NCI-H82 treated with DMSO at 0.1 percent for 48 hours (cell line): Measurements from ENCODE around the gene ACY1.

Source experiments
- DNase-seq: peaks from one replicate; lab custom pipeline; 2025; ENCODE audit not compliant: unreplicated experiment; lab: John Stamatoyannopoulos, UW

The ACY1 gene

DNA sequence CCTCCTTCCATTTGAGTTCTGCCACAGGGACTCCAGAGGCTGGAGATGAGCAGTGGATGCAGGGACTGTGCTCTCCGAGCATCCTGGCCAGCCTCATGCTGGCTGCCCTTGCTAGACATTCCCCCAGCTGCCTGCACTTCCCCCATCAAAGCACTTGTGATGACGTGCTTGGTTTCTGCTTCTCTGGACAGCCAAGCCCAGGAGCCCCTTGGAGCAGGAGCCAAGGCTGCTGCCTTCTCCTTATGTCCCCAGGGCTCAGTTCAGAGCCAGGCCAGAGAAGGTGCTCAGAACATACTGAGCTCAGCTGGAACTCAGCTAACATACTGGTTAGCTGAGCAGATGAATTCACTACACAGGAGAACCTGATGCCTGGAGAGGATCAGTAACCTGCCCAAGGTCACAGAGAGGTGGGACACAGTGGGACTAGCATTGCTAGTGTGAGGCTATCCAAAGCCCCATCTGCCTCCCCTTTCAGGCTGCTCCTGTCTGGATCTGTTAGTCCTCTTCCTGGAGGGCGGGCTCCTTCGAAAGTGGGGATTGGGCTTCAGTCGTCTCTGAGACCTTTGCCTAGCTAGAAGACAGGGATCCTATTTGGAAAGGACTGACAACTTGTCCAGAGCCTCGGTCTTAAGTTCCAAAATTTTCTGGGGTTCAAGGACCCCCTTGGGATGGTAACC, 20.3 kb upstream of the ACY1 start:
- peak; percentile 49 for DNase-seq

DNA sequence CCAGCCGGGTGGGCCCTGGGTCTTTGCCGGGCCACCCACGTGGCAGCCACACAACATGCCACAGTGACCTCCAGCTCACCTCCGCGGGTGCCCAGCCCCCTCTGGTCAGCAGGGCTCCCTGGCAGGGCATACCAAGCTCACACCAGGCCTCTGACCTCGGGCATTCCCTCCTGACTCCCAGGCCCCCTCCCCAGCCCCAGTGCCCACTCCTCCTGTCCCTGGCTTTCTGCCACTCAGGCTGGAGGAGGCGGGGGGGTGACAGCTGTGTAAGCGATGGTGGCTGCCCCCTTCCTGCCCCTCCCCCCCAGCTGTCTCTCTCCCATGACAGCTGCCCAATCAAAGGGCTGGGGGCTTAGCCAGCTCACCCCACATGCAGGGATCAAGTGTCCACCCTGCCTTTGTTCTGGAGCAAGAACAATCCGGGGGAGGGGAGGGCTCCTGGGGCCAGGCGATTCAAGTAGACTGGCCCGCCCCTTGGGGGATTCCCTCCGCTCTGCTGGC, 19.3 kb upstream of the ACY1 start:
- DNase-seq = peak; percentile 91

DNA sequence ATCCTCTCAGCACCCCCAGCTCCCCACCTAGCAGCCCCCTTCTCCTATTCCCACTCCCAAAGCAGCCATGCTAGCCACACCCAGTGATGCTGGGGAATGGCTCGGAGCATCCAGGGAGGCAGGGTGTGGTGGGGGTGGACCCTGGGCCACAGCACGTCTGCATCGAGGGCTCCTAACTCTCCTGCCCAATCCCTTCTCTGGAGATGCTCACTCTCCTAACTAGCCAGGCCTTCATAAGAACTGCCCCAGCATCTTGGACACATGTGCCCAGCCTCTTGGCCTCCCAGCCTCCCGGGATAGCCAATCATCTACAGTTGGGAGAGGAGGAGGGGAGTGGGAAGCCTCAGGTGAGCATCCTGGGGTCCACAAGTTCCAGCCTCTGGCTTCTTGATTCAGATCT, 18.8 kb upstream of the ACY1 start:
- DNase-seq = peak; percentile 61

DNA sequence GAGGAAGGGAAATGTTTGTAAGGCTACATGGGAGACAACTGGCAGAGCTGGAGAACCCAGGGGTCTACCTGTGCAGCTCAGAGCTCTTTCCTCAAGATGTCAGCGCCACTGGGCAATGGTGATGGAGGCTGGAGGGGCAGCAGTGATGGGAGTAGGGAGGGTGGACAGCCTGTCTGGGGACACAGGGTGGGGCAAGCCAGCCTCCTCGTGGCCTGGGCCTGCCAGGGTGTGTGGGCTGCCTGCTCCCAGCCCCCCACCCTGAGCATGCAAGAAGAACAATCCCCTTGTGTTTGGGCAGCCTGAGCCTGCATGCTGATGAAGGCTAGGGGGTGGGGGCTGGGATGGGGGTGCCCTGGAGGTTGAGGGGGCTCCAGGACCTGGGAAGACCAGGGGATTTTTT, 17.3 kb upstream of the ACY1 start:
- DNase-seq = no peak

DNA sequence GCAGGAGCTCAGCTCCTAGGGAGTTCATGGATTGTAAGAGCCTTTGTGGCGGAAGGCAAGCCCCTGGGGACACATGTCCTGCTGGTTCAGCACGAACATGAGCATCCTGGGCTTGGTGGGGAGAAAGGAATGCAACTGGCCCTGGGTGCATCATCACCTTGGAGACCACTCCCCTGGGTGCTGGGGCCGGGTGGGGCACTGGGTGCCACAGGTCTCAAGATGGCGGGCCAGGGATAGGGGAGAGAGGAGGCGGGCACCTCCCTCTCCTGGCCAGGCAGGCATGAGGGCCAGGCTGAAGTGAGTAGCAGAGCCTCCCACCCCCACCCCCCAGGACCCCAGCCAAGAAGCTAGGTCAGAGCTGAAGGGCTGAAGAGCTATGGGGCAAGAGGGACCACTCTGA, 16.8 kb upstream of the ACY1 start:
- no peak for DNase-seq

DNA sequence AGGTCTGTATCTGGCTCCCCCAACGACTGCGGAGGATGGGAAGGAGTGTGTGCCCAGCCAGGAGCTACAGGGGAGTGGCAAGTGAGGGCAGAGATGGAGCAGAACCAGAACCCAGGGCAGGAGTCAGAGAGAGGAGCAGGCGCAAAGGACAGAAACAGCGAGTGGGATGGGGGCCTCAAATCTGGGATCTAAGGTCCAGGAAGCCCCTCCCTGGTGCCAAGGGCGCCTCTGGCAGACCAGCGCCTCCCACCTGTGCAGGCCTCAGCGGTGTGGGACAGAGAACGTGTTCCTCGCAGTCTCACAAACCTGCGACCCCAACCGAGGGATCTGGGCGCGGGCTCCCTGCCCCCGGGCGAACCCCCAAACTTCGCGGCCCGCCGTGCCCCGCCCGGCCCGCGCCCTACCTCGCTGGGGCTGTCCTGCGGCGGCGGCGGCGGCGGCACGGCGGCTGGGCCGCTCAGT, 16.4 kb upstream of the ACY1 start:
- DNase-seq = no peak

DNA sequence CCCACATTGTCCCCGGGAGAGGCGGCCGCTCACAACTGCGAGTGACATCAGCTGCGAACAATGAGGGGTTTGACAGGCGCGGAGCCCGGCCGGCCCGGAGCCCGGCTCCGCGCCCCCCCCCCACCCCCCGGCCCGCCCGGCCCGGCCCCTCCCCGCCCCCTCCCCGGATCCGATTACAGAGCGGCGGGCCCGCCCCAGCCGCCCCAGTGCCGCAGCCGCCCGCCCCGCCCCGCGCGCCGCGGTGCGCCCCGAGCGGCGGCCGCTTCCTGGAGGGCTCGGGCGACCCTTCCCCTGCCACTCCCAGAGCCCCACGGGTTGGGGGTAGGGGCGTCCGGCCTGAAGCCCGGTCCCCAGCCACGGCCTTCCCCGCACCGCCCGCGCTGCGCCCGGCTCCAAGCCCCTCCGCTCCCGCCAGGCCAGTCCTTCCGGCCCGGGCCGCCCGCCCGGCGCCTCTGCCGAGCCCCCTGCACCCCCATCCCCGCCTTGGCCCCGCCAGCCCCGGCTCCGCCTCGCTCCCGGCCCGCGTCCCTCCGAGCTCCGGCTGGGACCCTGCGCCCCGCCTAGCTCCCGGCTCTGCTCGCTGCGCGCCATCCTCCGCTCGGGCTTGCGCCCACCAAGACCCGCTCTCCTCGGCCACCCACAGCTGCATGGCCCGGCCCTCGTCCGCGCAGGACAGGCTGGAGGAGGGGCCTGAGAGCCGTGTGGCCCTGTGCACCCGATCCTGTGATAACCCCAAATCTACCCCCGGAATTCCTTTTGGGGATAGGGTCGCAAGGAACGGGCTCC, 15.8 kb upstream of the ACY1 start, which contains the start of gene PCBP4:
Gene PCBP4 (minus strand): TSS at position 71 of the 786 bp plus-strand sequence. CDS start 6,214 bp downstream, outside the sequence.
- no peak for DNase-seq

DNA sequence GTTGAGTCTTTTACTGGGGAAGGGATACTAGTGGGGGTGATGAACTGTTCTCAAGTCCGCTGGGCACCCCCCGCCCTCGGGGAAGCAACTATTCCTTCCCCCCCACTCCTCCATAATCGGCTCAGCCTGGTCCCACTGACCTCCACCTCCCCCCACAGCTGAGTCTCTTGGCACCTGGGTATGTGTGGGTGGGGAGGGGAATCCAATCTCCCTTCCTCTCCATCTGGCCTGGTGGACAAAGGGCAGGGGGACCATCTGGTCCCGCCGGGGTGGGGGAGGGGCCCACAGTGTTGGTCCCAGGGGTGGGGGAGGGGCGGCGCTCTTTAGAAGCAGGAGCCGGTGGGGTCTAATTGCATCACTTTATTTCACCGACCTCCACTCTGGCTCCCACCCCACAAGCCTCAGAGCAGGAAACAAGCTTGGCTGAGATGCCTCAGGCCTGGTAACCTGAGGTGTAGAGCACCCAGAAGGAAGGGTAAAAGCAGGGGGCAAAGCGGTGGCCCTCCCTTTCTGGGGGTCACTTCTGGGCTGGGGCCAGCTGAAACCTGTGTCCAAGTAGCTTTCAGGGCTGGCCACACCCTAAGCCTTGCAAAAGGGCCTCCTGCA, 15.1 kb upstream of the ACY1 start:
- DNase-seq = peak; percentile 86

DNA sequence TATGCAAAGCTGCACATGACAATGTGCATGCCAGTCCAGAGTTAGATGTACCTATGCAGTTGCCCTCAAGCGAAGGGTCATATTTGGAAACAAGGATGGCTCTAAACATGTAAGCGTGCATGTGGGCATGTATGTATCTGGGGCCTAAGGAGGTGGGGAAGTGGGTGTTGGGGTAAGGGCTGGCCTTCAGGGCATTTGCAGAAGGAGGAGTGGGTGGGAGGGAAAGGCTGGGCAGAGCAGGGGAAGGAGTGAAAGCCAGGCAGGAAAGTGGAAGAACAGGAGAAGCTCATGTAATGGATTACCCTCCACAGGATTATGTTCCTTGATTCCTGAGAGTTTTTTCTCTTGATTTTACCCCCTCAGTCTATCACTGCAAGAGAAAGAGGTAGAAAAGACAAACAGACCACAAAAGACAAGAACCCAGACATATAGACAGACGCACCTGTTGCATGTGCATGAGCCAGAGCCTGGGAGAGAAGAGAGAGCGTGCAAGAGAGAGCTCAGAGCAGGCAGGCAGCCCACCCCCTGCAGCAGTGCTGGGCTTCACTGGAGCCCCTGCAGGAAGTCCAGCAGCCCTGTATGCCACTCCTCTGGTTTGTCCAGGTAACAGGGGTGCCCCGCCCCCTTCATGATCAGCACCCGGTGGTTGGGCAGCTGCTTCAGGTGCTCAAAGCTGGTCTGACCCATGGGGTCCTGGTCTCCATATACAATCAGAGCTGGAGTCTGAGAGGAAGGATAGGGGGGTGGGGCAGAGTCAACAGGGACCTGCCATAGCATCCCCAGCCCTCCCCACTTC, 14.3 kb upstream of the ACY1 start:
- DNase-seq = peak; percentile 38

DNA sequence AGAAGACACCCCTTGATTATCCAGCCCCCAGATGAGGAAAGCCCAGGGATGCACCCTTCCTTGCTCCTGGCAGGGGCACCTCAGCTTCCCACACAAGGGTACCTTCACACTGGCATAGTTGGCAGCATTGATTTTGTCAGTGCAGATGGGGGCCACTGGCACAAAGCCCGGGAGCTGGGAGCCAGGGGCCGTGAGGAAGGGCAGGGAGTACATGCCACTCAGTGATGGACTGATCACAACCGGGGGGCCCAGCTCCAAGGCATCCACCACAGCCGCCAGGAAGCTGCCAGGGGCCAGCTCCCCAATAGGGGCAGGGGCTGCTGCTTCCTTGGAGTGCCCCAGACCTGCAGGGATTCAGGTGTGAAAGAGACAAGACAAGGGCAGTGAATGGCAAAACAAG, 13.5 kb upstream of the ACY1 start:
- no peak for DNase-seq

DNA sequence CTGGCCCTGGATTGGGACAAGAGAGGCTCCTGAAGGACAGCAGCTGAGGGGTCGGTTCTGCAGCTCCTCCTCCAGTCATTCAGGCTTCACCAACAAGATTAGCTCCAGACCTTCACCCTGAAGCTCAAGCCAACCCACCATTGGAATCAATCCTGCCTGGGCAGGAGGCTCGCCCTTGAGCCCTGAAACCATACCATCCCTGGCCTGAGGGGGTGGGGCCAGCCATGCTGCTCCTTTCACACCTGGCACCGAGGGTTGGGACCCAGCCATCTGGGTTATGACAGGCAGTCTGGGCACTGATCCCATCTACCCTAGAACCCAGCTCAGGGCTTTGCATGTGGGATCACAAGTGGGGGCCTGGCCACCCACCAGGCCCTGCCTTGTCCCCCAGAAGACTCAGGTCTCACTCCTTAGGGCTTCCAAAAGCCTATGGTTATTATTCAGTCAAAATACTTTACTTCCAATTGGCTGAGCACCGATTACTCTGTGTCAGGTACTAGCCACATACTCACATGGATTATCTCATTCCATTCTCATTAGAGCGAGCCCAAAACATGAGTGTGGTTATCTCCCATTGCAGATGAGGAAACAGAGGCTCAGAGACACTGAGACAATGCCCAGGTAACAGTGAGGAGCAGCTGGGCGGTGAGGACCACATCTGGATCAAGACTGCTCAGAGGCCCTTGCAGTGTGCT, 12.6 kb upstream of the ACY1 start:
- no peak for DNase-seq

DNA sequence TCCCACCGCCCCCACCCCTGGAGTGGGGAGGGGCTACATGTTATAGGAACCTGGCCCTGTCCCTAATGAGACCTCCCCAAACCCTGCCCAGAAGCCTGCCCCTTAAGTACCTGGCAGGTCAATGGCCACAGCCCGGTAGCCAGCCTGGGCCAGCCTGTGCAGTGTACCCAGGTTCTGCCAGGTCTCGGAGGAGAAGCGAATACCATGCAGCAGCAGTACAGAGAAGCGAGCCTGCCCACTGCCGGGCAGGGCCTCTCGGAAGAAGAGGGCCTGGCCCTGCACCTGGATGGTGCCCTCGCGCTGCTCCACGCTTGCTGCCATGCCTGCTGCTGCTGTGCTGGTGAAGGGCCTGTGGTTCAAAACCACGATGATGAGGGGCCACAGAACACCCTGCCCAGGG, 12.0 kb upstream of the ACY1 start:
- no peak for DNase-seq

DNA sequence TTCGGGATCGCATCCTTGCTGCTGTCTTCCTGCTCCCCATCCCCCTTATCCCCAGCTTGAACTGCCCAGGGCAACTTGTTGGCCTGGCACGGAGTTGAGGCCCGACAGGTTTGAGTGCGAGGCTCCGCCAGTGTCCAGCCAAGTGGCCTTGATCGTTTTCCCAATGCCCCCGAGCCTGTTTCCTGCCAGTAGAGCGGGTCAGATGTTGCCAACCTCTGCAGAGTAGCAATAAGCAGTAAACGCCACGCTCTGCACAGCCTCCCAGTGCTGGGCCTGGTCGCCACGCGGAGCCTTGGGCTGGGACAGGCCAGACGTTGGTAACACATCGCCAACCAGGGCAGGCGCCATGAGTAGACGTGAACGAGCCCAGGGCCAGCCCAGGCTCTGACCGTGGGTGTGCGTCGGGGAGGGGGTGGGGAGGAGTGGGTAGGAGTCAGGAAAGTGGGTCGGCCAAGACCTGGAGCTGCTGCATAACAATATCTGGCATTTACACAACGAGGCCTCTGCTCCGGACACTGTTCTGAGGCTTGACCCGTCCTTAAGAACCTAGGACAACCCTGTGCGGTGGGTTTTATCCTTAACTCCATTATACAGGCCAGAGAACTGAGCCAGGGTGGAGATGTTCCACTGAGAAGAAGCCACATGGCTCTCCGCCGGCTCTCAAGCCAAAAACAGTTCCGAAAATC, 8.9 kb upstream of the ACY1 start:
- no peak for DNase-seq

DNA sequence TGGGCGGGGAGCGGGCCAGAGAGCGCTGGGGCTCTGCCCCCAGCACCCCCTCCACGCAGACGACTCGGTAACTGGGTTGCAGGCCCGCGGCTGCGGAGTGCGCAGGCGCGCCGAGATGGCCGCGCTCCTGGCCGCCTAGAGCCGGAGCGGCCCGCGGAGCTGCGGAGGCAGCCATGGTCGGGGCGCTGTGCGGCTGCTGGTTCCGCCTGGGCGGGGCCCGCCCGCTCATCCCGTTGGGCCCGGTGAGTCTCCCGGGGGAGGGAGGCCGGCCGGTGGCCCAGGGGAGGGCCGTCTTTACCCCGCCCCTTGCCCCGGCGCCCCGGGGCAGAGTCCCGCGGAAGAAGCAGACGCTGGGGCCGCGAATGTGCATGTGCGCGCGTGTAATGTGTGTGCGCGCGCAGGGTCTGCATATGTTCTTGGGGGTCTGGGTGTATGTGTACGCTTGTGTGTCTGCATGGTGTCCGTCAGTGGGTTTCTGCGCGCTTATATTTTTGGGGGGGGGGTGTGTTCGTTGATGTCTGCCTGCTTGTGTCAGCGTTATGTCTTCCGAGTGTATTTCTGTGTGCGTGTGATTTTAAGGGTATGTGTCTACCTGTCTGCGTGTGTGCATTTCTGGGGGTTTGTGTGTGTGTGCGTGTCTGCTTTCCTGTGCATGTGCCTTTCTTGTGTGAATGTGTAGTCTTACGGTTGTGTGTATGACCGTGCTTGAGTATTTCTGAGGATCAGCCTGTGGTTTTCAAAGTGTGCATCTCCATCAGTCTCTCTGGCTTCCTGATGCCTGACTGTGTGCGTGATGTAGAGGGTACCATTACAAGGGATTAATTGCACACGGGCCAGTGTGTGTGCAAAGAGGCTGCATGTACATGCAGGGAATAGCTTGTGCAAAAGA, 8.1 kb upstream of the ACY1 start, which contains the start of gene ABHD14A:
Gene ABHD14A (plus strand): TSS at position 102 of the 889 bp plus-strand sequence. CDS start 72 bp downstream, at position 174.
- DNase-seq = no peak

DNA sequence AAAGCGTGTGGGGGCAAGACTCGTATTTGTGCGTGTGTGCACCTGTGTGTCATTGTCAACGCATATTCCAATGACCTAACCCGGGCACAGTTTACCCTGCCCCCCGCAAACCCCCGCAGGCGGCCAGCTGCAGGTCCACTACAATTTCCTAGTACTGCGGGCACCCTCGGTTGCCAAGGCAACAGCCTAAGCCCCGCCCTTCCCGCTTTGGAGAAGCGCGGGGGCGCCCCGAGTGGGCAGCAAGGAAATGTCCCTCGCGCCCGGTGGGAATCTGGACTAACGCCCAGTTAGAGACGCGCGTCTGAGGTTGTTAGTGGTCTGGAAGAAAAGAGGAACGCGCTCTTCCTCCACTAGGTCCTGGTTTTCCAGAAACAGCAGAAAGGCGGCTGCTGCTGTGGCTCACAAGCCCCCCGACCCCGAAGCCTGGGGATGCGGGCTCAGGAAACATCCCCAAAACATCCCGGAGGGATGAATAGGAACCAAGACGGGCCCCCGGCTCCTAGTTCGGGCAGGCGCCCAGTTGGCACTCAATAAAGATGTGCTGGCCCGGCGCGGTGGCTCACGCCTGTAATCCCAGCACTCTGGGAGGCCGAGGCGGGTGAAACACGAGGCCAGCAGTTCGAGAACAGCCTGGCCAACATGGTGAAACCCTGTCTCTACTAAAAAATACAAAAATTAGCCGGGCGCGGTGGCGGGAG, 7.3 kb upstream of the ACY1 start:
- peak; percentile 15 for DNase-seq

DNA sequence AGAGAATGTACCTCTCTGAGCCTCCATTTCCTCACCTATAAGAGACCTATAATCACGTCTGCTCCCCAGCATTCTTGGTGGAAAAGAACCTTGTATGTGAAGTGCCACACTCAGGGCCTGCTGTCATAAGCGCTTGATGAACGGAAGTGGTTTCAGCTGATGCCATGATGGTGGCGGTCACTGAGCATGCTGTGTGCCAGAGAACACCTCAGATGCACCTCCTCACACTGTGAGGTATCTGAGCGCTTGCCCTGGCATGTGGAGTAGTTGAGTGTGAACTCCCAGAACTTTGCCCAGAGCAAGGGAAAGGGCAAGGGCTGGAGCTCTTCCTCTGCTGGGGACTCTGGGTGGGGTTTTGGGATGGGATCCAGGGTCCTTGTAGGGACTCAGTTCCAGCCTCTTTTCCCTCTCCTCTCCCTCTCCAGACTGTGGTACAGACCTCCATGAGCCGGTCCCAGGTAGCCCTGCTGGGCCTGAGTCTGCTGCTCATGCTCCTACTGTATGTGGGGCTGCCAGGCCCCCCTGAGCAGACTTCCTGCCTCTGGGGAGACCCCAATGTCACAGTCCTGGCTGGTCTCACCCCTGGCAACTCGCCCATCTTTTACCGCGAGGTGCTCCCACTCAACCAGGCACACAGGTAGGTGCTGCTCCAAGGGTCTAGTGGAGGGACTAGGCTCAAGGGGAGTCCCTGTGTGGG, 5.7 kb upstream of the ACY1 start:
- no peak for DNase-seq

DNA sequence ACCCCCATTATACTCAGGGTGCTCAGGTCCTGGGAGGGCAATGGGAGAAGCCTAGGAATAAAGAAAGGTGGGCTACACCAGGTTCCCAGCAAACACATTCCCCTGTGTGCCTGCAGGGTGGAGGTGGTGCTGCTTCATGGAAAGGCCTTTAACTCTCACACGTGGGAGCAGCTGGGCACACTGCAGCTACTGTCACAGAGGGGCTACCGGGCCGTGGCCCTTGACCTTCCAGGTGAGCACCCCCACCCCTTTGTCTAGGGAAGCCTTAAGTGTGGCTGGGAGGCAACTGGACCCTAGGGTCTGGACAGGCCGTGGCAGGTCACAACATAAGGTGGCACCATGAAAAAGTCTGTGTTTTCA, 5.2 kb upstream of the ACY1 start:
- no peak for DNase-seq

DNA sequence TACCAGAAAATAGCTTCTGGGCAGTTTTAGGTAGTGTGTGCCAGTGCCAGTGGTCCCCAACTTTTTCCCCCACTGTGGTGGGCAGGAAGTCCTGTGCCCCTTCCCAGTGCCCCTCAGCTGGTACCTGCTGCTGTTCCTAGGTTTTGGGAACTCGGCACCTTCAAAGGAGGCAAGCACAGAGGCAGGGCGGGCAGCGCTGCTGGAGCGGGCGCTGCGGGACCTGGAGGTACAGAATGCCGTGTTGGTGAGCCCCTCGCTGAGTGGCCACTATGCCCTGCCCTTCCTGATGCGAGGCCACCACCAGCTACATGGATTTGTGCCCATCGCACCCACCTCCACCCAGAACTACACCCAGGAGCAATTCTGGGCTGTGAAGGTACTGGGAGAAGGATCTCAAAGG, 3.1 kb upstream of the ACY1 start:
- DNase-seq = no peak
